Neural progenitor cell (in vitro differentiated cells): ENCODE data around the gene OR4D1. TPM values are rescaled to one million over a fixed set of nuclear protein-coding genes. Genes with fewer than 3 reads are reported as not detected.
A peak's percentile ranks its signal among the peaks of the same experiment; 100 is the strongest.

Experiments
- DNase-seq: peaks from one replicate; pipeline ENCODE4 v3.0.0-alpha.2; 2016; ENCODE audit warnings: low spot score
- H2AFZ ChIP-seq: fragments of 200-600 bp; sonication (generic); replicated peaks from 2 replicates; pipeline ENCODE4 v1.6.1; 2016; ENCODE audit warnings: antibody characterized with exemption
- H3F3A ChIP-seq: fragments of 200-600 bp; sonication (generic); 2 replicates; pipeline ENCODE4 v1.6.1; 2016; ENCODE audit warnings: antibody characterized with exemption, low read depth
- H3K27ac ChIP-seq: fragments of 200-600 bp; sonication (generic); 2 replicates; pipeline ENCODE4 v1.5.1; 2016; ENCODE audit warnings: mild to moderate bottlenecking
- H3K27me3 ChIP-seq: fragments of 200-600 bp; sonication (generic); 2 replicates; pipeline ENCODE4 v1.6.1; 2016; ENCODE audit warnings: mild to moderate bottlenecking, moderate library complexity
- H3K36me3 ChIP-seq: fragments of 200-600 bp; sonication (generic); 2 replicates; pipeline ENCODE4 v1.5.1; 2016
- H3K4me1 ChIP-seq: fragments of 200-600 bp; sonication (generic); 2 replicates; pipeline ENCODE4 v1.6.1; 2016; ENCODE audit warnings: mixed run types
- H3K4me2 ChIP-seq: fragments of 200-600 bp; sonication (generic); 2 replicates; pipeline ENCODE4 v1.6.1; 2016
- H3K4me3 ChIP-seq: fragments of 200-600 bp; sonication (generic); 2 replicates; pipeline ENCODE4 v1.5.1; 2016
- H3K79me2 ChIP-seq: fragments of 200-600 bp; sonication (generic); 2 replicates; pipeline ENCODE4 v1.6.1; 2016; ENCODE audit warnings: low read depth
- H3K9ac ChIP-seq: fragments of 200-600 bp; sonication (generic); 2 replicates; pipeline ENCODE4 v1.6.1; 2016
- H3K9me3 ChIP-seq: fragments of 200-600 bp; sonication (generic); 2 replicates; pipeline ENCODE4 v1.5.1; 2016; ENCODE audit warnings: low read depth
- H4K20me1 ChIP-seq: fragments of 200-600 bp; sonication (generic); 2 replicates; pipeline ENCODE4 v1.6.1; 2016; ENCODE audit warnings: low read depth
- H3K27ac Mint-ChIP-seq: 3 replicates; pipeline ENCODE4 v1.8.0; 2021; ENCODE audit warnings: mixed read lengths
- H3K27me3 Mint-ChIP-seq: 2 replicates; pipeline ENCODE4 v1.8.0; 2022; ENCODE audit warnings: low read depth, mild to moderate bottlenecking, inconsistent platforms, moderate library complexity, mixed read lengths; ENCODE audit not compliant: insufficient read depth
- H3K36me3 Mint-ChIP-seq: 3 replicates; pipeline ENCODE4 v1.8.0; 2021; ENCODE audit warnings: mixed read lengths
- H3K4me1 Mint-ChIP-seq: 3 replicates; pipeline ENCODE4 v1.8.0; 2021; ENCODE audit warnings: mixed read lengths
- H3K4me3 Mint-ChIP-seq: 3 replicates; pipeline ENCODE4 v1.8.0; 2021; ENCODE audit warnings: mild to moderate bottlenecking, moderate library complexity, mixed read lengths
- H3K9me3 Mint-ChIP-seq: 3 replicates; pipeline ENCODE4 v1.8.0; 2020; ENCODE audit warnings: mixed read lengths
- EZH2 ChIP-seq: fragments of 200-600 bp; sonication (generic); IDR thresholded peaks from 2 replicates; pipeline ENCODE4 v1.6.1; 2017; ENCODE audit warnings: antibody characterized with exemption, mild to moderate bottlenecking, moderate library complexity
- EZH2phosphoT487 ChIP-seq: fragments of 200-600 bp; sonication (generic); IDR thresholded peaks from 2 replicates; pipeline ENCODE4 v1.6.1; 2017; ENCODE audit warnings: antibody characterized with exemption
- total RNA-seq: library from RNA; depleted of rRNA; stranded (reverse); fragments of >200 nt; gene quantifications from 2 replicates; pipeline ENCODE4 v1.2.3, GENCODE V29; 2015; ENCODE audit warnings: low replicate concordance
- TF ChIP-seq, protein P1 (sequence below): fragments of 200-600 bp; sonication (generic); IDR thresholded peaks from 2 replicates; pipeline ENCODE4 v1.5.1; 2017; ENCODE audit warnings: antibody characterized with exemption, mild to moderate bottlenecking

The OR4D1 gene
- total RNA-seq, 1 donor from 2014 or later = 0.13 TPM

GRCh38 chr17:58191241-58191896 is 43.2 kb downstream of the OR4D1 start:
- TF ChIP-seq, protein P1, sequence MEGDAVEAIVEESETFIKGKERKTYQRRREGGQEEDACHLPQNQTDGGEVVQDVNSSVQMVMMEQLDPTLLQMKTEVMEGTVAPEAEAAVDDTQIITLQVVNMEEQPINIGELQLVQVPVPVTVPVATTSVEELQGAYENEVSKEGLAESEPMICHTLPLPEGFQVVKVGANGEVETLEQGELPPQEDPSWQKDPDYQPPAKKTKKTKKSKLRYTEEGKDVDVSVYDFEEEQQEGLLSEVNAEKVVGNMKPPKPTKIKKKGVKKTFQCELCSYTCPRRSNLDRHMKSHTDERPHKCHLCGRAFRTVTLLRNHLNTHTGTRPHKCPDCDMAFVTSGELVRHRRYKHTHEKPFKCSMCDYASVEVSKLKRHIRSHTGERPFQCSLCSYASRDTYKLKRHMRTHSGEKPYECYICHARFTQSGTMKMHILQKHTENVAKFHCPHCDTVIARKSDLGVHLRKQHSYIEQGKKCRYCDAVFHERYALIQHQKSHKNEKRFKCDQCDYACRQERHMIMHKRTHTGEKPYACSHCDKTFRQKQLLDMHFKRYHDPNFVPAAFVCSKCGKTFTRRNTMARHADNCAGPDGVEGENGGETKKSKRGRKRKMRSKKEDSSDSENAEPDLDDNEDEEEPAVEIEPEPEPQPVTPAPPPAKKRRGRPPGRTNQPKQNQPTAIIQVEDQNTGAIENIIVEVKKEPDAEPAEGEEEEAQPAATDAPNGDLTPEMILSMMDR = no peak
- TF ChIP-seq EZH2 (no peak), EZH2phosphoT487 (no peak)

GRCh38 chr17:58192612-58193011 is 44.4 kb downstream of the OR4D1 start, which contains the start of gene EPX:
Gene EPX, plus strand, starts transcription at chr17:58192726. Its CDS starts 121 bp downstream, at chr17:58192847.
- H3K36me3 Mint-ChIP-seq = no peaks in the 10 kb centered on the region
- no peaks in the 10 kb centered on the region for H4K20me1 ChIP-seq
- no peaks in the 10 kb centered on the region for H3F3A ChIP-seq
- H3K27me3 Mint-ChIP-seq = peaks cover 14% of the 10 kb centered on the region
- H3K4me1 Mint-ChIP-seq = no peaks in the 10 kb centered on the region
- TF ChIP-seq, protein P1 = no peak
- no peak for TF ChIP-seq EZH2
- no peak for TF ChIP-seq EZH2phosphoT487
- no peaks in the 10 kb centered on the region for H3K36me3 ChIP-seq
- H3K27me3 ChIP-seq = peaks cover 11% of the 10 kb centered on the region
- H3K4me3 Mint-ChIP-seq = no peak within 1 kb of the TSS
- H3K79me2 ChIP-seq = no peaks in the 10 kb centered on the region
- no peak within 1 kb of the TSS for H2AFZ ChIP-seq
- H3K4me3 ChIP-seq = no peak within 1 kb of the TSS
- no peak within 1 kb of the TSS for H3K27ac ChIP-seq
- no peaks in the 10 kb centered on the region for H3K9me3 Mint-ChIP-seq
- no peak for DNase-seq
- no peak within 1 kb of the TSS for H3K4me2 ChIP-seq
- no peaks in the 10 kb centered on the region for H3K4me1 ChIP-seq
- H3K27ac Mint-ChIP-seq = no peak within 1 kb of the TSS
- no peaks in the 10 kb centered on the region for H3K9me3 ChIP-seq
- no peak within 1 kb of the TSS for H3K9ac ChIP-seq

More at GRCh38 chr17:58191241-58191896, 43.2 kb downstream of the OR4D1 start:
- Mint-ChIP-seq H3K4me1 (no peaks in the 10 kb centered on the region), H3K9me3 (no peaks in the 10 kb centered on the region), H3K27me3 (peaks cover 18% of the 10 kb centered on the region), H3K27ac (no peak overlapping the region), H3K36me3 (no peaks in the 10 kb centered on the region), H3K4me3 (no peak overlapping the region)
- Histone ChIP-seq H3K4me1 (no peaks in the 10 kb centered on the region), H3K79me2 (no peaks in the 10 kb centered on the region), H3K27ac (no peak overlapping the region), H3K4me2 (no peak overlapping the region), H3F3A (no peaks in the 10 kb centered on the region), H2AFZ (no peak overlapping the region), H3K36me3 (no peaks in the 10 kb centered on the region), H3K27me3 (peaks cover 5% of the 10 kb centered on the region), H3K9me3 (no peaks in the 10 kb centered on the region), H3K4me3 (no peak overlapping the region), H3K9ac (no peak overlapping the region), H4K20me1 (no peaks in the 10 kb centered on the region)
- no peak for DNase-seq

DNA sequence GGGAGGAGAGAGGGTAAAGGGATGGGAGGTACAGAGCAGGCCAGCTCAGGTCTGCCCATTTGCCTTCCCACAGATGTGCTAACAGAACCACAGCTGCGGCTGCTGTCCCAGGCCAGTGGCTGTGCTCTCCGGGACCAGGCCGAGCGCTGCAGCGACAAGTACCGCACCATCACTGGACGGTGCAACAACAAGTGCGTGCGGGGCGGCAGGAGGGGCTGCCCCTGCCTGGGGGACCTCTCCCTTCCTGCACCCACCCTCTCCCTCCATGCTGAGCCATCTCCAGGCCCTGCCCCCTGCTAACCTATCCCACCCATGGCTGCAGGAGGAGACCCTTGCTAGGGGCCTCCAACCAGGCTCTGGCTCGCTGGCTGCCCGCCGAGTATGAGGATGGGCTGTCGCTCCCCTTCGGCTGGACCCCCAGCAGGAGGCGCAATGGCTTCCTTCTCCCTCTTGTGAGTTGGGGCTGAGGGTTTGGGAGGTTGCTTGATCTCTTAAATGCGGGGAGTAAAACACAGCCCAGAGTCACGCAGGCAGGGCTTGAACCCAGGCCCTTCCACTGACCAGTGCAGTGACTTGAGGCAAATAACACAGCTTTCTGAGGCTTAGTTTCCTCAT is 45.6 kb downstream of the OR4D1 start:
- Histone ChIP-seq H4K20me1 (no peaks in the 10 kb centered on the region), H3K27me3 (peaks cover 10% of the 10 kb centered on the region), H3K4me2 (no peak overlapping the region), H2AFZ (no peak overlapping the region), H3K79me2 (no peaks in the 10 kb centered on the region), H3K9ac (no peak overlapping the region), H3F3A (no peaks in the 10 kb centered on the region), H3K4me3 (no peak overlapping the region), H3K36me3 (no peaks in the 10 kb centered on the region), H3K27ac (no peak overlapping the region), H3K9me3 (no peaks in the 10 kb centered on the region), H3K4me1 (no peaks in the 10 kb centered on the region)
- Mint-ChIP-seq H3K36me3 (no peaks in the 10 kb centered on the region), H3K27me3 (peaks cover 14% of the 10 kb centered on the region), H3K27ac (no peak overlapping the region), H3K9me3 (no peaks in the 10 kb centered on the region), H3K4me3 (no peak overlapping the region), H3K4me1 (no peaks in the 10 kb centered on the region)
- no peak for DNase-seq
- TF ChIP-seq, protein P1 = peak; percentile 23
- TF ChIP-seq EZH2phosphoT487 (no peak), EZH2 (no peak)
